ENCODE data around the gene CGB3.

The CGB3 gene

DNA sequence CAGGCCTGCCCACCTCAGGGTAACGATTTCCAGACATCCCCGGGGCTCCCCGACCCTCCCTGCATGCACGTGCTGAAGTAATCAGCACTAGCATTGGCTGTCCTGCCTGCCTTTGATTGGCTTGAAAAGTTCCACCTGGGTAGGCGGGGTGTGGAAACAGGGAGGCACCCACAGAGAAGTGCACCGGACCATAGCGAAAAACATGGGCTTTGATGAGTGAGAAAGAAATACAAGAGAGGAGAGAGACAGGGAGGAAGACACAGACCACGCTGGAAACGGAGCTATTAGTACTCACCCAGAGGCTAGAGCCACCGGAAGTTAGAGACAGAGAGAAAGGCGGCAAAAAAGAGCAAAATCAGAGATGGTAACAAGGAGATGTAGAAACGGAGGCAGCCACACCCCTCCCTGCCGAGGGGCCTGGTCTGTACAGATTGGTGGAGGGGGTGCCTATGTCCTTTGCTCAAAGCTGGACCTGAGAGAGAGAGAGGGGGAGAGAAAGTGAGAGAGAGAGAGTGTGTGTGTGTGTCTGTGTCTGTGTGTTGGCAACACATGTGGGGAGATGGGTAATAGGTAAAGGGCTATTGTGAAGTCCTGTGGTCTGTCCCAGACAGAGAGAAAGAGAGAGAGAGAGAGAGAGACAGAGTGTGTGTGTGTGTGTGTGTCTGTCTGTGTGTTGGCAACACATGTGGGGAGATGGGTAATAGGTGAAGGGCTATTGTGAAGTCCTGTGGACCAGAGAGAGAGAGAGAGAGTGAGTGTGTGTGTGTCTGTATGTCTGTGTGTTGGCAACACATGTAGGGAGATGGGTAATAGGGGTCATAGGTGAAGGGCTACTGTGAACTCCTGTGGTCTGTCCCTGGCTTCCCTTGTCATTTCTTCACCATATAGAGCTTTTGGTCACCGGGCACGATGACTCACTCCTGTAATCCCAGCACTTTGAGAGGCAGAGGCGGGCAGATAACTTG, 2.9 kb downstream of the CGB3 start (continued):
- TF ChIP-seq, protein P1, sequence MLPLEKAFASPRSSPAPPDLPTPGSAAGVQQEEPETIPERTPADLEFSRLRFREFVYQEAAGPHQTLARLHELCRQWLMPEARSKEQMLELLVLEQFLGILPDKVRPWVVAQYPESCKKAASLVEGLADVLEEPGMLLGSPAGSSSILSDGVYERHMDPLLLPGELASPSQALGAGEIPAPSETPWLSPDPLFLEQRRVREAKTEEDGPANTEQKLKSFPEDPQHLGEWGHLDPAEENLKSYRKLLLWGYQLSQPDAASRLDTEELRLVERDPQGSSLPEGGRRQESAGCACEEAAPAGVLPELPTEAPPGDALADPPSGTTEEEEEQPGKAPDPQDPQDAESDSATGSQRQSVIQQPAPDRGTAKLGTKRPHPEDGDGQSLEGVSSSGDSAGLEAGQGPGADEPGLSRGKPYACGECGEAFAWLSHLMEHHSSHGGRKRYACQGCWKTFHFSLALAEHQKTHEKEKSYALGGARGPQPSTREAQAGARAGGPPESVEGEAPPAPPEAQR (tag by site-specific recombination; IDR thresholded peaks at IDR 0.05), result 0 out of 2 replicates have a peak, but pooled peaks have one; percentile 44
- TF ChIP-seq KLF8 (tag by site-specific recombination; IDR thresholded peaks at IDR 0.05), result peak; percentile 78; the same call in 1 of the 2 replicates
- no peak for TF ChIP-seq ZNF354C (tag by site-specific recombination; IDR thresholded peaks at IDR 0.05; ENCODE audit: borderline replicate concordance, low read depth)
- TF ChIP-seq RBAK (tag by site-specific recombination; IDR thresholded peaks at IDR 0.05), result peak; percentile 56; the same call in 1 of the 2 replicates
- peak; percentile 87 for TF ChIP-seq ZNF398 (tag by site-specific recombination; IDR thresholded peaks at IDR 0.05)
- TF ChIP-seq FEZF1 (tag by site-specific recombination; IDR thresholded peaks at IDR 0.05), result no peak
- no peak; the same call in 1 of the 2 replicates for TF ChIP-seq ZNF335 (tag by site-specific recombination; conservative IDR thresholded peaks at IDR 0.05)
- TF ChIP-seq, protein P2, sequence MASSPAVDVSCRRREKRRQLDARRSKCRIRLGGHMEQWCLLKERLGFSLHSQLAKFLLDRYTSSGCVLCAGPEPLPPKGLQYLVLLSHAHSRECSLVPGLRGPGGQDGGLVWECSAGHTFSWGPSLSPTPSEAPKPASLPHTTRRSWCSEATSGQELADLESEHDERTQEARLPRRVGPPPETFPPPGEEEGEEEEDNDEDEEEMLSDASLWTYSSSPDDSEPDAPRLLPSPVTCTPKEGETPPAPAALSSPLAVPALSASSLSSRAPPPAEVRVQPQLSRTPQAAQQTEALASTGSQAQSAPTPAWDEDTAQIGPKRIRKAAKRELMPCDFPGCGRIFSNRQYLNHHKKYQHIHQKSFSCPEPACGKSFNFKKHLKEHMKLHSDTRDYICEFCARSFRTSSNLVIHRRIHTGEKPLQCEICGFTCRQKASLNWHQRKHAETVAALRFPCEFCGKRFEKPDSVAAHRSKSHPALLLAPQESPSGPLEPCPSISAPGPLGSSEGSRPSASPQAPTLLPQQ (tag by site-specific recombination; IDR thresholded peaks at IDR 0.05), result peak; percentile 61
- 0 out of 2 replicates have a peak, but pooled peaks have one; percentile 12 for TF ChIP-seq ZFHX2 (tag by site-specific recombination; conservative IDR thresholded peaks at IDR 0.05)
- TF ChIP-seq ZNF362 (tag by site-specific recombination; IDR thresholded peaks at IDR 0.05), result no peak
- TF ChIP-seq ZNF660 (tag by site-specific recombination; IDR thresholded peaks at IDR 0.05), result no peak
- peak; percentile 86 for TF ChIP-seq ZNF596 (tag by site-specific recombination; IDR thresholded peaks at IDR 0.05)
- TF ChIP-seq ZBTB8A (tag by site-specific recombination; IDR thresholded peaks at IDR 0.05), result no peak
- no peak for TF ChIP-seq ZNF155 (tag by site-specific recombination; IDR thresholded peaks at IDR 0.05)
- TF ChIP-seq ZNF157 (tag by site-specific recombination; IDR thresholded peaks at IDR 0.05), result no peak
- no peak for TF ChIP-seq ZSCAN30 (tag by site-specific recombination; IDR thresholded peaks at IDR 0.05)
- TF ChIP-seq, protein P3, sequence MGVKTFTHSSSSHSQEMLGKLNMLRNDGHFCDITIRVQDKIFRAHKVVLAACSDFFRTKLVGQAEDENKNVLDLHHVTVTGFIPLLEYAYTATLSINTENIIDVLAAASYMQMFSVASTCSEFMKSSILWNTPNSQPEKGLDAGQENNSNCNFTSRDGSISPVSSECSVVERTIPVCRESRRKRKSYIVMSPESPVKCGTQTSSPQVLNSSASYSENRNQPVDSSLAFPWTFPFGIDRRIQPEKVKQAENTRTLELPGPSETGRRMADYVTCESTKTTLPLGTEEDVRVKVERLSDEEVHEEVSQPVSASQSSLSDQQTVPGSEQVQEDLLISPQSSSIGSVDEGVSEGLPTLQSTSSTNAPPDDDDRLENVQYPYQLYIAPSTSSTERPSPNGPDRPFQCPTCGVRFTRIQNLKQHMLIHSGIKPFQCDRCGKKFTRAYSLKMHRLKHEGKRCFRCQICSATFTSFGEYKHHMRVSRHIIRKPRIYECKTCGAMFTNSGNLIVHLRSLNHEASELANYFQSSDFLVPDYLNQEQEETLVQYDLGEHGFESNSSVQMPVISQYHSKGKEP (tag by site-specific recombination; IDR thresholded peaks at IDR 0.05), result no peak
- no peak for TF ChIP-seq ZNF18 (tag by site-specific recombination; IDR thresholded peaks at IDR 0.05)
- TF ChIP-seq ZNF76 (tag by site-specific recombination; IDR thresholded peaks at IDR 0.05; ENCODE audit: borderline replicate concordance, low read depth), result peak; percentile 37; the same call in 1 of the 2 replicates
- TF ChIP-seq, protein P4, sequence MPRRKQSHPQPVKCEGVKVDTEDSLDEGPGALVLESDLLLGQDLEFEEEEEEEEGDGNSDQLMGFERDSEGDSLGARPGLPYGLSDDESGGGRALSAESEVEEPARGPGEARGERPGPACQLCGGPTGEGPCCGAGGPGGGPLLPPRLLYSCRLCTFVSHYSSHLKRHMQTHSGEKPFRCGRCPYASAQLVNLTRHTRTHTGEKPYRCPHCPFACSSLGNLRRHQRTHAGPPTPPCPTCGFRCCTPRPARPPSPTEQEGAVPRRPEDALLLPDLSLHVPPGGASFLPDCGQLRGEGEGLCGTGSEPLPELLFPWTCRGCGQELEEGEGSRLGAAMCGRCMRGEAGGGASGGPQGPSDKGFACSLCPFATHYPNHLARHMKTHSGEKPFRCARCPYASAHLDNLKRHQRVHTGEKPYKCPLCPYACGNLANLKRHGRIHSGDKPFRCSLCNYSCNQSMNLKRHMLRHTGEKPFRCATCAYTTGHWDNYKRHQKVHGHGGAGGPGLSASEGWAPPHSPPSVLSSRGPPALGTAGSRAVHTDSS (tag by site-specific recombination; IDR thresholded peaks at IDR 0.05), result no peak
- TF ChIP-seq ZNF223 (tag by site-specific recombination; IDR thresholded peaks at IDR 0.05), result no peak
- TF ChIP-seq ZNF292 (tag by site-specific recombination; IDR thresholded peaks at IDR 0.05; ENCODE audit: borderline replicate concordance, low read depth), result no peak
- peak; percentile 58 for TF ChIP-seq ZFP69B (tag by site-specific recombination; IDR thresholded peaks at IDR 0.05)
- peak; percentile 56; the same call in 1 of the 2 replicates for TF ChIP-seq ZXDB (tag by site-specific recombination; IDR thresholded peaks at IDR 0.05)
- no peak for TF ChIP-seq ZNF311 (tag by site-specific recombination; IDR thresholded peaks at IDR 0.05; ENCODE audit: borderline replicate concordance)
- TF ChIP-seq ZNF449 (tag by site-specific recombination; IDR thresholded peaks at IDR 0.05), result no peak

Measured in HEK293 (cell line).